Epithelial cell of proximal tubule (primary cell): ENCODE measurements around the gene FSIP1. TPM values are rescaled to one million over a fixed set of nuclear protein-coding genes. Genes with fewer than 3 reads are reported as not detected.

Source experiments
- DNase-seq: peaks from one replicate; pipeline ENCODE4 v3.0.0-alpha.2; 2011; ENCODE audit warnings: low read depth
- H3K4me3 ChIP-seq: 2 replicates; pipeline ENCODE4 v1.5.1; 2011; ENCODE audit warnings: low read depth, mild to moderate bottlenecking, low read length
- total RNA-seq: library from RNA; depleted of rRNA; stranded (reverse); fragments of >200 nt; gene quantifications from 2 replicates; pipeline ENCODE4 v1.2.3, GENCODE V29; 2015
- TF ChIP-seq, protein P1 (sequence below): conservative IDR thresholded peaks from 2 replicates; pipeline ENCODE4 v1.5.1; 2012; ENCODE audit warnings: low read depth, mild to moderate bottlenecking, low read length

FSIP1 gene
- total RNA-seq, 1 donor from 2014 or later: 1.3 TPM

DNA sequence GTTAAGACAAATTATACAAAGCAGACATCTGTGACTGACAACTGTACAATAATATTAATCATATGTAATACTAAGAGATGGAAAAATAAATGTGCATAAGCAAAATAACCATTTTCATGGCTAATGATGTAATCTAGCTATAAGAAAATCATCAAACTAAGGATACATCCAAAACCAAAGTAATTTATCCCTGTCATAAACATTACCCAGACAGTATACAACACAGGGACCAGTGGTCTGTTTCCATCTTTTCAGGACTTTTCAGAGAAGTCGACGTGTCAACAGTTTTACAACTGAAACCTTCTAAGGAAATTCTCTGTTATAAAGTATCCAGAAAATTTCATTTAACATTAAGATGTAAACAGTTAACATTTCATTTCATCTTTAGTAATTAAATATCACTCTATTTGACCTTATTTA is 190.7 kb downstream of the FSIP1 start:
- no peak overlapping the region for H3K4me3 ChIP-seq
- TF ChIP-seq, protein P1, sequence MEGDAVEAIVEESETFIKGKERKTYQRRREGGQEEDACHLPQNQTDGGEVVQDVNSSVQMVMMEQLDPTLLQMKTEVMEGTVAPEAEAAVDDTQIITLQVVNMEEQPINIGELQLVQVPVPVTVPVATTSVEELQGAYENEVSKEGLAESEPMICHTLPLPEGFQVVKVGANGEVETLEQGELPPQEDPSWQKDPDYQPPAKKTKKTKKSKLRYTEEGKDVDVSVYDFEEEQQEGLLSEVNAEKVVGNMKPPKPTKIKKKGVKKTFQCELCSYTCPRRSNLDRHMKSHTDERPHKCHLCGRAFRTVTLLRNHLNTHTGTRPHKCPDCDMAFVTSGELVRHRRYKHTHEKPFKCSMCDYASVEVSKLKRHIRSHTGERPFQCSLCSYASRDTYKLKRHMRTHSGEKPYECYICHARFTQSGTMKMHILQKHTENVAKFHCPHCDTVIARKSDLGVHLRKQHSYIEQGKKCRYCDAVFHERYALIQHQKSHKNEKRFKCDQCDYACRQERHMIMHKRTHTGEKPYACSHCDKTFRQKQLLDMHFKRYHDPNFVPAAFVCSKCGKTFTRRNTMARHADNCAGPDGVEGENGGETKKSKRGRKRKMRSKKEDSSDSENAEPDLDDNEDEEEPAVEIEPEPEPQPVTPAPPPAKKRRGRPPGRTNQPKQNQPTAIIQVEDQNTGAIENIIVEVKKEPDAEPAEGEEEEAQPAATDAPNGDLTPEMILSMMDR: no peak
- no peak for DNase-seq

DNA sequence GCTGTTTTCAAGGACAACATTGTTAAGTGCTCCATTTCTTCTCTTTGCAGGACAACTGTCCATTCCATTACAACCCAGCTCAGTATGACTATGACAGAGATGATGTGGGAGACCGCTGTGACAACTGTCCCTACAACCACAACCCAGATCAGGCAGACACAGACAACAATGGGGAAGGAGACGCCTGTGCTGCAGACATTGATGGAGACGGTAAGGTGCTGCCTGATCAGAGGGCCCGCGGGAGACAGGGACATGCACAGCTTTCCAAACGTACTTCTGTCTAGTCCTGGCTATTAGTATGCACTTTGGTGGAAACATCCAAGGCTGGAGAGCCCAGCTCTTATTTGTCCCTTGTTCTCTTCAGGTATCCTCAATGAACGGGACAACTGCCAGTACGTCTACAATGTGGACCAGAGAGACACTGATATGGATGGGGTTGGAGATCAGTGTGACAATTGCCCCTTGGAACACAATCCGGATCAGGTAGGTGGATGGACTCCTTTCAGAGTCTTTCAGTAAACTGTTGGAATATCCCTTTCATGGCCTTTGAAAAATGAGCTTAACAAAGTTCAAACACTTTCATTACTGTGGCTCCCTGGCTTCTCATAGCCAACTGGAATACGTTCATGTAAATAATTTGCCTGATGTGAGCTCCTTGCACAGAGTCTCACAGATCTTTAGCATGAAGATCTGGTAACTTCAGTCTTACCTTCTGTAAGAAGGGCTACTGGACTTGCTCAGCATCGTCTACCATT is 191.3 kb downstream of the FSIP1 start:
- TF ChIP-seq, protein P1: no peak
- H3K4me3 ChIP-seq: no peak overlapping the region
- no peak for DNase-seq

DNA sequence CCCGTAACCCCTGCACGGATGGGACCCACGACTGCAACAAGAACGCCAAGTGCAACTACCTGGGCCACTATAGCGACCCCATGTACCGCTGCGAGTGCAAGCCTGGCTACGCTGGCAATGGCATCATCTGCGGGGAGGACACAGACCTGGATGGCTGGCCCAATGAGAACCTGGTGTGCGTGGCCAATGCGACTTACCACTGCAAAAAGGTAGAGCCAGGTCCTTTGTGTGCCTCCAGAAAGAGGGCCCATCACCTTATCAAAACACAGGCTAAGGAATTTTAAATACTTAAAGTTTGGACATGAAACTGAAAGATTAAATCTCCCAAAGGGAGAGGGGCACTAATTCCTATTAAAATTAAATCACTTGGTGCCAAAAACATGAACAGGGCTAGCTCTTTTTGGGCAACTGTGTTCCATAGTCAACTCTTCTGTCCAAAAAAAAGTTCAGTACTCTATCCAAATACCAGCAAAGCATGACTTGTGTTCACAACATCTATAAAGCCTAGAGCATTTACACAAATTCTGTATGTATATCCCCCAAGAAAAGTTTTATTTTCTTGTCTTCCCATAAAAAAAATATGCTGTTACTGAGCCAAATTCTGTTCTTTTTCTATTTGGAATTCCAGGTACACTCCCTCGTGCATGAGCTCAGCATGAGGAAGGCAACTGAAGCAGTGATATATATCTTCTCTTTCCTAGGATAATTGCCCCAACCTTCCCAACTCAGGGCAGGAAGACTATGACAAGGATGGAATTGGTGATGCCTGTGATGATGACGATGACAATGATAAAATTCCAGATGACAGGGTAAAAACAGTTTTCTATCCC is 192.6 kb downstream of the FSIP1 start:
- H3K4me3 ChIP-seq: no peak overlapping the region
- DNase-seq: no peak

DNA sequence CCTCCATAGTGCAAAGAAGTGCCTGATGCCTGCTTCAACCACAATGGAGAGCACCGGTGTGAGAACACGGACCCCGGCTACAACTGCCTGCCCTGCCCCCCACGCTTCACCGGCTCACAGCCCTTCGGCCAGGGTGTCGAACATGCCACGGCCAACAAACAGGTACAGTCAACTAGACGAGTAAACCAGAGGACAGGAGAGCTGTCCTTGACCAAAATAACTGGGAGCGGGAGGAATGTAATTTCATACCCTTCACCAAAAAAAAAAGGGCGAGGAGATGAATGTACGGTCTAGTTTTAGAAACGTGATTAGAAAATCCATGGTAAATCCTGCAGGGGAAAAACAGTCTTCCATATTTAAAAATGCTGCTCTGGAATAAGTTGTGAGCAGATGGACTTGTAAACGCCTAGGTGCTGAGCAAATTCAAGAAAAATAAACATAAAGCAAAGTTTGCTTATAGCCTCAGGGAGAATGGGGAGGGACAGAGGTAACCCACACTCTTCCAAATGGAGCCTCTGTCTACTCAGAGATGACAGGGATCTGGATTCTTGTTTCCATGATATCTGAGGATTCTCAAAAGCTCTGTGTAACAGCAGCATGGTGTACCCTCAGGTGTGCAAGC is 193.3 kb downstream of the FSIP1 start:
- DNase-seq: no peak
- TF ChIP-seq, protein P1: no peak
- no peak overlapping the region for H3K4me3 ChIP-seq

More for the DNA sequence above, 192.6 kb downstream of the FSIP1 start:
- TF ChIP-seq, protein P1: no peak

DNA sequence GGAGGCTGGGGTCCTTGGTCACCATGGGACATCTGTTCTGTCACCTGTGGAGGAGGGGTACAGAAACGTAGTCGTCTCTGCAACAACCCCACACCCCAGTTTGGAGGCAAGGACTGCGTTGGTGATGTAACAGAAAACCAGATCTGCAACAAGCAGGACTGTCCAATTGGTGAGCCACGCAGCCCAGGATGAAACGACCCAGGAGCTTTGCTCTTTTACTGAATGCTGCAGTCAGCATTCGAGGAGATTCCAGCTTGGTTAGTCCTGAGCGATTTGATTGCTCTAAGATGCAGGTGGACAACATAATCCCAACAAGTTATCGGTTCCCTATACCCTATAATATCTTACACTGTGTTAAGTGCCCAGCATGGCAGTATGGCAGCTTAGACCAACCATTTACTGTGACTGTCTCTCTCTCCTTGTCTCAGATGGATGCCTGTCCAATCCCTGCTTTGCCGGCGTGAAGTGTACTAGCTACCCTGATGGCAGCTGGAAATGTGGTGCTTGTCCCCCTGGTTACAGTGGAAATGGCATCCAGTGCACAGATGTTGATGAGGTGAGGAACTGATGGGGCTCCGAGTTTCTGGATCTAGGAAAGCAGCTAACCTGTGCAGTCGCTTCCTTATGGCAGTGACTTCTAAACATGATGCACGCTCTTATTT is 194.0 kb downstream of the FSIP1 start:
- DNase-seq: no peak
- no peak overlapping the region for H3K4me3 ChIP-seq

More for the DNA sequence above, 194.0 kb downstream of the FSIP1 start:
- TF ChIP-seq, protein P1: no peak
